ENCODE data around the gene FBXL7.

FBXL7 gene

DNA sequence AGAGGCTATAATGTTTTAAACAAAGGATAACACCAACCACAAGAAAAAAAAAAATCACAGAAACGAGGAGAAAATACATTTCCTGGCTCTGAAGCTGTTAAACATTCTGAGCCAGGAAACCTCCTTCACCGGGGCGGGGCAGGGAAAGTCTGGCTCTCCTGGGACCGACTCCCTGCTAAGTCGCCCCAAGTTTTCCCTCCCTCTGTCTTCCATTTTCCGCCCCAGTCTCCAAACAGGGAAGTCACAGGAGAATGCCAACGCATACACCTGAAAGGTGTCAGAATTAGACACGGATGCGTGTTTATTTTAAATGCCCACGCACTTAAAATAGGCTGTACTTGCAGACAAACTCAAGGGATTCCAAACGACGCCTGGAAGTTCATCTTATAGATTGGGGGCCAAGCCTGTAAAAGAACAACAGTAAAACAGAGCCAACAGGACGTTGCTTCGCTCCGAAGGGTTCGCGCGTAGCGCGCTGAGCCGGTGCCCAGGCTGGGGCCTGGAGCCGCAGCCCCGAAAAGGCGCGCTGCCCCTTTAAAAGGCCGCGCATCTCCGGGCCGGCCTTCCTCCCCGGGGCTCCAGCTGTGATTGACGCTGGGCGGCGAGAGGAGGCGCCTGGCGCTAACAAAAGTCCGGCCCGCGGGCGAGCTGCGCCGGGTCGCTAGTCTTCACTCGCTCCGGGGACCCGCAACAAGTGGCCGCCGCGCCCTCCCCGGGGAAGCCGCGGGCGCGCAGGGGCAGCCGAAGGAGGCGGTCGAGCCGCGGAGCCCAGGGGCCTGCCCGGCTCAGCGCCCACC, at the start of gene FBXL7:
TSS of gene FBXL7 (plus strand) at position 653 of the 797 bp plus-strand sequence.
- DNase-seq: no peak

DNA sequence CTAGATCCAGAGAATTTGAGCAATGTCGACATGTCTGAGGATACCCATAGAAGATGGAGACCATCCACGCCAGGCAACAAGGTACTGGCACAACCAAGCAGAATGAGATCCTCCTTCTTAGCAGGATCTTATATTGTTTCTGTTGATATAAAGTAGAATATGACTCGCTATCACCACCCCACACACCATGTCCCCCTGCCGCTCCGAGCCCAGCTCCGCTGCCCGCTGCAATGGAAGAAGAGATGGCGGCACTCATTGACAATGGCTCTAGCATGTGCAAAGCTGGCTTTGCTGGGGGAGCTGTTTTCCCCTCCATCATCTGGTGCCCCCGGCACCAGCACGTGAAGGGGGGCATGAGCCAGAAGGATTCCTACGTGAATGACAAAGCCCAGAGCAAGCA, 49.5 kb upstream of the FBXL7 start:
- no peak for DNase-seq

DNA sequence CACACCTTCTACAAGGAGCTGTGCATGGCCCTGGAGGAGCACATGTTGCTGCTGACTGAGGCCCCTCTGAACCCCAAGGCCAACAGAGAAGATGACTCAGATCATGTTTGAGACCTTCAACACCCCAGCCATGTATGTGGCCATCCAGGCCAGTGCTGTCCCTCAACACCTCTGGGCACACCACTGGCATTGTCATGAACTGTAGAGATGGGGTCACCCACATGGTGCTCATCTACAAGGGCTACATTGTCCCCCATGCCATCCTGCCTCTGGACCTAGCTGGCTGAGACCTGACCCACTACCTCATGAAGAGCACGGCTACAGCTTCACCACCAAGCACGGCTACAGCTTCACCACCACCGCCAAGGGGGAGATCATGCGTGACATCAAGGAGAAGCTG, 49.0 kb upstream of the FBXL7 start:
- no peak for DNase-seq

GRCh38 chr5:15452030-15452429, 48.0 kb upstream of the FBXL7 start:
- DNase-seq: no peak

GRCh38 chr5:15452781-15453180, 47.2 kb upstream of the FBXL7 start:
- DNase-seq: no peak

GRCh38 chr5:15459200-15459599, 40.8 kb upstream of the FBXL7 start:
- no peak for DNase-seq

DNA sequence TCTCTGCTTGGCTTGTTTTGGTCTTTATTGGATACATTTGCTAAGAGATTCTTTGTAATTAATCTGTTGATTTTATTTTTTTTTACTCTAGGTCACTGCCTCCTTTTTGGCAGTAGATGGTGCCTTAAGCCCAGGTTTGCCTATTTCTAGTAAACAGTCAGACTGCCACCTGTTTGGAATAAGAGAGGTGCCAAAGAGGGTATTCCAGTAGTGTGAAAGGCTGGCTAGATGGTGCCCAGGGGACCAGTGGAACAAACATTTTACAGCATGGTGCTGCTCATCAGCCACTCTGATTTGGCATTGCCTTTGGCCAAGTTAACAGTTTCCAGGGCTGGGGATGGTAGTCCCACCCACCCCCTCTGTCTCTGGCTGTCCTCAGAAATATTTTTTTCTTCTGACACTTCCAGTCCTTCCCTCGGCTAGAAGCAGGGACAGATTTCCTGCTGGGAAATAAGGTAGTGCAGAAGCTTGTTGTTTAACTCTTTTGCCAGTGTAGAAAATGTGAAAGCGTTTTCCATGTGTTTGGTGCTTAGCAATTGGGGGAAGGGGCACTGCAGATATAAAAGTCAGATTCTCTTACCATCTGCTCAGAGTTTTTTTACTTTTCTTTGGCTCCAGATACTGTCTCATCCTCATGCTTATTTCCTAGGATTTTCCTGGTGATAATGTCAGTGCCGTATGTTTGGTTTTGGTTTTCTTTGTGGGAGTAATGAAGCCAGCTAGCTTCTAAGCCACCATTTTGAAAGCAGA, 36.6 kb upstream of the FBXL7 start:
- DNase-seq: no peak

- DNase-seq: no peak
Observed at GRCh38 chr5:15472116-15472515, 27.9 kb upstream of the FBXL7 start.

- no peak for DNase-seq
Observed at GRCh38 chr5:15474143-15474719, 25.7 kb upstream of the FBXL7 start.

DNA sequence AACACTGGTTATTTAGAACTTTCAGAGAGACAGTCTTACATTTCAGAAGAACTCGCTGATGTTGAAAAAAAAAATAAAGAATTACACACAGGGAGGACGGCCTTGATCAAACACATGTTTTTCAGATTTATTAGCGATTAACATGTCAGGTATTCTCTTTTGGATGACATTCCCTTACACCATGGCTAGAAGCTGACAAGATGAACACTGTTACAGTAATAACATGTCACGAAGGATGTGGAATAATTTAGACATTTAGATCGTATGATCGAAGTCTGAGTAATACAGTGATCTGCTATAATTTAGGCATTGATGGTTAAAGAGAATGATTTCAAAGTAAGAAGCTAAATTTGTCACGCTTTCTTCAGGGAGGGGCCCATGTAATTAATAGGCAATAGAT, 24.6 kb upstream of the FBXL7 start:
- no peak for DNase-seq

DNA sequence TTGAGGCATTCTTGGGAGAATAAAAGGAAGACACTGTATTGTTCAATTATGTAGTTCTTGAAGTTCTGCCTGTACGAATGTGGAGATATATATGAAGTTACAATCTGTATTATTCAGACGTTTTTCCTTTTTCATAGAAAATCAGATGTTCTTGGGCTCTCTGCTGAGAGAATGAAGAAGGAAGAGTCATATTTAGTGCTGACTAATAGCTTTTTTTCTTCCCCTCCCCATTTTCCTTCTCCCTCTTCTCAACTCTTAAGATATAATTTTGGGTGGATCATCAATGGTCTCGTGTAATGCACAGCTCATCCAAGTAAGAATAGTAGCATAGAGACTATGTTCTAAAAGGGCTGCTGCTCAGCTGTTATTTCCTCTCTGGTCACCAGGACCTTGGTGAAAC, 23.0 kb upstream of the FBXL7 start:
- no peak for DNase-seq

GRCh38 chr5:15480436-15480835, 19.5 kb upstream of the FBXL7 start:
- no peak for DNase-seq

DNA sequence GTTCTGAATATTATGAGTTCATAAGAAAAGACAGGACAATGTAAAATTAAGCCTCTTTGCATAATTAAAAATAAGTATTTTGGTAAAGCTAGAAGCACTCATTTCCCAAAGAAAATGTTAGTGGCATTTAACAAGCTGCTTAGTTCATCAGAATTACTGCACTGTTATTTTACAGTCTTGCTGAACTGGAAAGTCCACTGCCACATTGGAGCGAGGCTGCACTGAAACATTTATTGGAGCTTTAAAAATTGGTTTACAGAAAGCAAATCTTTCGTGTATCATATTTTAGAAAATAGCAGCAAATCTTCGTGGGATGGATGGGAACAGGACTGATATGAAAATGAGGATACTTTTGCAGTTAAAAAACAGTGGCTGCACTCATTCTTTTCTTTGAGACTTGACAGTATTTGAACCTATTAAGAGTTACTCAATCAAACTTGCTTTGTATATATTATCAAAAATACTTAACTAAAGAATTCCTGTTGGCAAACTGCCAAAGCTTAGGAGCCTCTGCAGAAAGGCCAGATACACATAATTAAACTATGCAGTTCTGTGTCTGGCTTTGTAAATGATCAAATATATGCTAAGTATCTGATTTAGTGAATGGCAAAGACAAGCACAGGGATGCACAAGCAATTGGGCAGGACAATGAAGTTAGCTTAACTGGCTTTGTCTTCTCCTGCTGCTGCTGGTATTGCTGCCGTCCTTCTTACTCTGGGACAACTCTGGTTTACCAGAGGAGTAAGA, 16.5 kb upstream of the FBXL7 start:
- DNase-seq: no peak

- DNase-seq: no peak
Observed at GRCh38 chr5:15487228-15487627, 12.8 kb upstream of the FBXL7 start.

DNA sequence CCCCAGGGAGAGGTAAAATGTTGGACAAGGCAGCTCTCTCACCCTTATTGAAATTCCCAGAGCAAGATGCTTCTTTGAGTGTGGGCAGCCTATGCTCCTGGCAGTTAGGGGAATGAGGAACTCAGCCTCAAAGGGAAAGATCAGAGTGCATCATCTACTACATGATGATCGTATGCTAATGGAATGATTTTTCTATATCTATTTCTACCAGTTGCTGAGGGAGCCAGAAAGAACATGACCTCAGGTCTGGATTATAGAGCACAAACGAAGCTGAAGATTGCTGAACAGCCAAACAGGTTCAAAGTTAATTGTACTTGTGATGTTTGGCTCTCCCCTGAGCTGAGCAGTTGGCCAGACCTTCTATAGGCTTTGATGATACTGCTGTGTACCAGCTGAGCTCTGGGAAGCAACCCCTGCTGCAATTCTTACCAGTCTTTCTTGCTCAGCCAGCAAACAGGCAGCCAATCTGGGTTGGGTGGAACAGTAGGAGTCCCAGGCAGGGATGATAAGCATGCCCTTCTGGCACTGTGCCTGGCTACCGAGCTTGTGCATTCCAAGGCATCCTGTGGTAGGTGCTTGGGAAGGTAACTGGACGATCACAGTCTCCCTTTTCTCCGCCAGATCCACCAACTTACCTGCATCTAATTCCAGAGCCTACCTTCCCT, 10.3 kb upstream of the FBXL7 start:
- no peak for DNase-seq

GRCh38 chr5:15492545-15492944, 7.4 kb upstream of the FBXL7 start:
- DNase-seq: no peak

DNA sequence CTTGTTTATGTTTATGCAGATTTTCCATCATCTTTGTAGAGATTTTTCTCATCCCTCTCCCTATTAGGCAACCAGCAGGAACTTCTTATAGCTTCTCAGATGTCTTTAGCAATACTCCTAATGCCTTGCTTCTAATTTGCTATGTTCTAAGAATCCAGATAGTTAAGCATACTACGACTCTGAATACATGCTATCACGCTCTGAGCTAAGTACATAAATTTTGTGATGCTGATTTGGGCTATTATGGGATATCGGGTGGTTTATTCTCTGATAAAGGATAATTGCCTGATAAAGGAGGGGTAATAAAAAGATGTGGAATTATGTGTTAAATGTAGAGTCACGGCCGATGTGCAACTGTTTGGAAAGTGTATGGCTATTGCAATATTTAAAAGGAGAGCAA, 6.5 kb upstream of the FBXL7 start:
- DNase-seq: no peak

- DNase-seq: no peak
Observed at GRCh38 chr5:15495026-15495425, 5.0 kb upstream of the FBXL7 start.

- no peak for DNase-seq
Observed at GRCh38 chr5:15496886-15497285, 3.1 kb upstream of the FBXL7 start.

- DNase-seq: no peak
Observed at GRCh38 chr5:15500325-15501001, 483 bp downstream of the FBXL7 start.

DNA sequence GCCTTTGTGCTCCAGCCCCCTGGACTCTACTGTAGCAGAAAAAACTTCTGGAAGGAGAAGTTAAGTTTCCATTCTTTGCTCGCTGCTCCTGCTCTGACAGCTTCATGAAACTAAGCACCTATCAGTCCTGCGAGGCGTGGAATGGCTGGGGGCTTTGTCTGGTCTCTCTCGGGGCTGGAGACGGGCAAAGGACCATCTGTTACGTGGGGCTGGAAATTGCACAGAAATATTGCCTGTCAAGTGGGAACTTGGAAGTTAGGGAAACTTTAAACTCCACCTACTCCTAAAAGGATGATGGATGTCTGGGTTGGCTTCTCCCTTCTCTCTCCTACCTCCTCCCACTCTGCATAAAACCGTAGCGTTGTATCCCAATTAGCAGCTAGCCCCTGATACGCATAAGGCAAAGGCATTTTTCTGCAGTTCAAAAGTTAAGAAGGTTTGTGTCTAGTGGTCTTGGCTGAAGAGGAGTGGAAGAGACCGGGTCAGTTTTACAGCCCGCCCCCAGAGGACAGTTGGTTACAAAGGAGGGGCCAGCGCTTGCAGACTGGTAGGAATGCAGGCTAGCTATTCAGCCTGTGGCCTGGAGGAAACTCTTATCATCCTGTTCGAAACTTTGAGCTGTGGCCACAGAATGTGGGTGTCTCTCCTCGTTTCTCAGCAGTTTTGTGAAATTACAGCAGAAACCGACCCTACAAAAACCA, 1.3 kb downstream of the FBXL7 start:
- DNase-seq: no peak

GRCh38 chr5:15502208-15502607, 2.2 kb downstream of the FBXL7 start:
- no peak for DNase-seq
